Hematopoietic multipotent progenitor cell treated with erythropoietin and hydrocortisone succinate and interleukin-3 and kit ligand, for 15 days (in vitro differentiated cells): ENCODE results near the gene ART4.

Experiments
- DNase-seq: peaks from one replicate; pipeline ENCODE4 v3.0.0-alpha.2; 2015; ENCODE audit warnings: low spot score

The ART4 gene

GRCh38 chr12:14810167-14810952 is 33.0 kb downstream of the ART4 start:
- DNase-seq: no peak

DNA sequence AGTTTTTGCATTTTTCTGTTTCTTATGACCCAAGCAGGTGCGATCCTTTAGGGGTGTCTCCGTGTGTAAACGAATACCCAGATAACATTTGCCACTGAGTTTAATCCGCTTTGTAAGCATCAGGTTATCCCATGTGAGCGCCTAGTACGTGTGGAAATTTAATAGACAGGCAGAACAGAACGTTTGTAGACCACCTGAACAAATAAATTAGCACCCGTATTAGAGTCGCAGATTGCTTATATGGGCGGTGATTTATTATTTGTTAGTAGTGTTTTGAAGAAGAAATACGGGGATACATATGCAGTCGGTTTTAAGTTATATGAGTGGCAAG is 39.5 kb downstream of the ART4 start:
- no peak for DNase-seq

DNA sequence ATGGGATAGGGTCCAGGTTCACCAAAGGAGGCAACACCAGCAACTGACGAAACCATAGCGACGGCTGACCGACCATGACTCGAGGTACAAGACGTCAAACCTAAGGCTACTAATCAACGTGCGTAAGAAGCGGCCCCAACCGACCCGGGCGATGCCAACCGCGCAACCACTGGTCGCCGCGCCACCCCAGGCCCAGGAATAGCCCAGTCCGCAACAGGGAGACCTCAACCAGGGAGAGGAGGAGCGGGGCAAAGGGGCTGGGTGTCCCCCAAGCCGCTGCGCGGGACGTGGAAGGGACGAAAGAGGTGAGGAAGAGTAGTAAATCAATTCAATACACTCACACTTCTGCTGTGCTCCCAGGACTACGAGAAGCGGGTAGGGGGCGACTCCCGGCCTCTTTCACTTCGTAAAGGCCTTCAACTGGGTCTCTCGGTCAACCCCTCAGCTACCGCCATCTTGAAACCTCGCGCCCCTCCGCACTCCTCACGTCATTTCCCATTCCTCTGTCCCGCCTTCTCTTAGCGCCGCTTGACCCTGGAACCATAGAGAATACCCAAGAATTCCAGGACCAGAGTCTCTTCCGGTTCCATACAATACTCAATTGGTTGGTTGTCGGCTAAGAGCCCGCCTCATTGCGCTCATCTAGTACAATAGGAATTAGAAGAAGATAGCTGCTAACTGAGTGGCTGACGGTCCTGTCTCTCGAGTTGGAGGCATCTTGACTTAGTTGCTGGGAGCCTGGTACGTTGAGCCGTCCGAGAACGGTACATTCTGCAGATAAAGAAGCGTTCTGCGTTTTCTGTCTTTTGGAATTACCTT is 40.1 kb downstream of the ART4 start, which contains the start of the genes C12orf60 and WBP11:
C12orf60 (plus strand) TSS at position 660 of the 819 bp plus-strand sequence. CDS start 19,266 bp downstream, outside the sequence.
WBP11 (minus strand) TSS at position 468 of the 819 bp plus-strand sequence. CDS start 2,095 bp downstream, outside the sequence.
- DNase-seq: peak; percentile 92

GRCh38 chr12:14802721-14803010 is 40.7 kb downstream of the ART4 start:
- no peak for DNase-seq

DNA sequence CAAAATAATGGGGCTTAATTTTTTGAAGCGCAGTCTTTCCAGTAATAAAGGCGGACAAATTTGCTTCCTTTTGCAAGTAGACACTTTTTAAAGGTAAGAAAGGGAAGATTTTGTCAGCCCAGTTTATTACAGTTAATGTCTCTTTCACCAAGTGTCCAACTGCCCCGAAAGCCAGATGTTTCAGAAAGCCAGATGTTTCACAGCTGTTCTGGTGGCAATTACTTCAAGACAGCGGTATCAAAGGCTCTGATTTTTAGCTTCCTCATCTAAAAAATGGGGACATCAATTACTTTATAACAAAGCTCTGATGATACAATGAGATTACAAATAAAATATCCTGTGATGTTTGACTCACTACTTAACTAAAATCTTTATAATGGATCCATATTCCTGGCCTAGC is 41.1 kb downstream of the ART4 start:
- no peak for DNase-seq

DNA sequence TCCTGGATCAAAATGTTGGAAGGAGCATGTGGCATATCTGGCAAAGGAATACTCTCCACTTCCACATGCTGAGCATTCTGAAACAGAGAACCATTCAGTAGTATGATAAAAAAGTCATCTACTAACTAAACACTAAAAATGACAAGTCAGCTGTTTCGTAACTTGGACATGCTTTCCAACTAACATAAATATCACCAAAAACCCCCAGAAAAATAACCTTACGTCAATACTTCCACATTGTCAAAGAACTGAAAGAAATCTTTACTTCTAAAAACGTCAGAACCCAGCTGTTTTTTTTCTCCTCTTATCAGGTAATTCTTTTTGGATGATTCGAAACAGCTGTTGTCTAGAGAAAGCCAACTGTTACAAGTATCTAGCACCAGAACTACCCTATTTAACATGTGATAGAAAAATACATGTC is 48.3 kb downstream of the ART4 start:
- no peak for DNase-seq

- no peak for DNase-seq
These were observed 57.8 kb downstream of the ART4 start for GRCh38 chr12:14785568-14785967.

DNA sequence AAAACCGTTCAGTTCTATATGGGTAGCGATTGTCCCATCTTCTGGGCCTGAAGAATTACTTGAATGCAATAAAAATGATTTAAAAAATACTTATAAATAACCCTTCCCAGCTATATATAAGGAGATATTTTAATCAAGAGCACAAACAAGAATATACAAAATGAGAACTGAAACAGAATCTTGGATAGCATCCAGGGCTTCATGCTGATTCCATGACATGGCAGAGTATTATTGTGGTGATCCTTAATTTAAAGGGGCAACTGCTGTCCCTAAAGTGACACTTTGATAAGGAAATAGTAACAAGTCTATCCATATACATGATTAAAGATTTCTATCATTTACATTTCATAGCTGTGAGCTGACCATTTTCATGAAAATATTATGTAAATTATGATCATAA is 58.9 kb downstream of the ART4 start:
- DNase-seq: no peak

DNA sequence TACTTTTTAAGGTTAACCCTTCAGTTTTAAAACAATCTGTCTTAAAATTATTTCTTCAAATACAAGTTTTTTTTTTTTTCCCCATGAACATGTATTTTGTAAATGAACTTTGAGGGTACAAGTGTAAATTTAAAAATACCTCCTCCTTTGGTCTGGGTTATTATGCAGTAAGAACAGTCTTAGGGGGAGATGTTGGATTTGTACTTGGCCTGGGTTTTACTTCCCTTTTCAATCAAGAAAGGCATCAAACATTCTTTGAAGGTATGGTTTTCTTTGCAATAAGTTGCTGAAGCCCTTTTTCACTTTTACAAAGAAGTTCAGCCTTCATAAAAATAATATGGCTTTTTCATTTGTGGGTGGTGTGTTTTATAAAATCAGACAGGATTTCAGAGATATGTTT is 60.6 kb downstream of the ART4 start:
- DNase-seq: no peak

DNA sequence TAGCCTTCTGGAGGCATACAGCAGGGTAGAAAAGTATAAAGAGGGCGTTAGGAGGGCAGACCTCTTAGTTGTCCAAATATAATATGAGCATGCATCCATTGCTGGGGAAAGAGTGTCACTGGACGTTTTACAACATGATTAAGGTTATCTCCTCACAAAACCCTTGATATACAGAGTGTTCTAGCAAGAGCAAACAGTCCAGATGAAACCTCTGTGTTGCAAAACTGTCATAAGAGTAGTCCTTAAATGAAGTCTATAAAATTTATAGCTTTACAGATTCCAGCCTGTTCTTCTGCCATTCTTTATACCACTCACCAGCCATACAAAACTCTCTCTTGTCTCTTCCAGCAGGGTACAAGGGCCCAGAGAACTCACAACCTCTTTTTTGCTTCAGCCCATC is 61.8 kb downstream of the ART4 start:
- no peak for DNase-seq

DNA sequence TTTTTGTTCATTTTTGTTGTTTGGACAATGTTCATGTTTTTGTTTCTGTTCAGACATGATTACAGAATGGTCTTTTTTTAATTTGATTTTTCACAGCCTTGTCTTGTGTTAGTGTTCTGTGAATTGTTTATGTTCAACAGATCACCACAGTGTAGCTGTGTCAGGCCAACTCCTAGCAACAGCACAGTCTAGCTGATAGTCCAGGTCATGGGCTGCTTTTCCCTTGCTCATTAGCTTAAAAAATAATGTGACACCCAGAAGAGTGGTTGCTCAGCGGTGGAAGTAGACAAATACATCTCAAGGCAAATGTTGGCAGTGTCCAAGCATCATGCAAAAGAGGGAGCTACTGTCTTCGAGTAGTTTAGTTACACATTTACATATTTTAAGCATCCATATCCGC is 62.5 kb downstream of the ART4 start:
- no peak for DNase-seq

- DNase-seq: no peak
These were observed 63.5 kb downstream of the ART4 start for GRCh38 chr12:14779834-14780233.

- DNase-seq: no peak
These were observed 66.1 kb downstream of the ART4 start for GRCh38 chr12:14777271-14777670.

DNA sequence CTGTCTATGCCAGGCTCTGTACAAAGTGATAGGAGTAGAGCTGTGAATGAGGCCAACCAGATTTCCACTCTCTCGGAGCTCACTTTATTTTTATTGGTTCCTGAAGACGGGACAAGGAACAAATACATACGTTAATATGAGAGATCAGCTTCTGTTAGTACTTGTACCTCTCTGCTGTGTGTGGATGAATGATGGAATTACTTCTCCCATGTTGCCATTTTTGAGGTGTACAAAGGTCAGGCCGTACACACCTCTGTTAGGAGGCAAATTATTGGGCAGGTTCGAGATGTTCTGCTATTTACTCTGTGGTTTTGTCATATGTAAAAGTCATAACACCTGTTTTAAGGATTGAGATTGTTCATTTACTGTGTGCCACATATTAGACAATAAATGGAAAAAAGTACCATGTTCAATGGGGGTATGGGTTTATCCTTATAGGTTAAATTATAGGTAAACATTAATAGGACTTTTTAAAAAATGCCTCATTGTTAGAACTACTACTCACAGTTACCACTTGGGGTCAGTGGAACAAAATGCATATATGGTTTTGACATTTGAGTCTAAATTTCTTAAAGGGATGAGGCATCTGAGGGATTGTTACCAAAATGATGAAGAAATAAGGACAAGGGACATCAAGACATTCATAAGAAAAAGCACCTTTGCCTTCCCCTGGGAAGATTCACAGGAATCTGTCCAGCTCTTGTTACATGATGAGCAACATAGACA is 66.9 kb downstream of the ART4 start:
- peak; percentile 33 for DNase-seq

GRCh38 chr12:14775636-14775980 is 67.7 kb downstream of the ART4 start:
- no peak for DNase-seq
